Measurements from ENCODE around the gene NCKAP5.

The NCKAP5 gene

DNA sequence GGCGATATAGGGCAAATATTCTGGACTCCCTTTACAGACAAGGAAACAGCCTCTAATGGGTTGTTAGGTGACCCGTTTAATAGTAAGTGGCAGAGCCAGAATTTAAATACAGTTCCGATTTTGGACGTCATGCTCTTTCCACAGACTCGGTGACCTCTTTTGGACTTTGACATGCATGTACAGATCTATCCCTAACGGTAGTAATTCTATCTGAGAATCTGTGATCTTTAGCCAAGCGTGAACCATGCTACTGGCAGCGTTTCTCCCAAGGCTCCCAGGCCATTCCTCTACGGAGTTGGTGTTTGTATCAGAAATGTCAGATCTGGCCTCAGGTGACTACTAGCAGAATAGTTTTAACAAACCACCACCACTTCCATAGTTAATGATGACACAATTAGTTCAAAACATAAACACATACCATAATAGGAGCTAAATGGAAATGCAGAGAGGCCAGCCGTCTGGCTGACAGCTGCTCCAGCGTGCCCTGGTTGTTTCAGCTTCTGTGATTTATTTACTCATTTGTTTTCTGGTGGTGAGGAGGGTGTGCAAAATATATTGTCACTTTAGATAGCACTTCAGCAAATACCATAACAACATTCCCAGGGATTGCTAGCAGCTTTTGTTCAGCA, 593.7 kb downstream of the NCKAP5 start:
- in situ Hi-C loops (cut with MboI; ENCODE audit: low pct_unique_long_range_greater_than_20kb, low sequenced_read_pairs), result no loop called here
- no peak for DNase-seq

DNA sequence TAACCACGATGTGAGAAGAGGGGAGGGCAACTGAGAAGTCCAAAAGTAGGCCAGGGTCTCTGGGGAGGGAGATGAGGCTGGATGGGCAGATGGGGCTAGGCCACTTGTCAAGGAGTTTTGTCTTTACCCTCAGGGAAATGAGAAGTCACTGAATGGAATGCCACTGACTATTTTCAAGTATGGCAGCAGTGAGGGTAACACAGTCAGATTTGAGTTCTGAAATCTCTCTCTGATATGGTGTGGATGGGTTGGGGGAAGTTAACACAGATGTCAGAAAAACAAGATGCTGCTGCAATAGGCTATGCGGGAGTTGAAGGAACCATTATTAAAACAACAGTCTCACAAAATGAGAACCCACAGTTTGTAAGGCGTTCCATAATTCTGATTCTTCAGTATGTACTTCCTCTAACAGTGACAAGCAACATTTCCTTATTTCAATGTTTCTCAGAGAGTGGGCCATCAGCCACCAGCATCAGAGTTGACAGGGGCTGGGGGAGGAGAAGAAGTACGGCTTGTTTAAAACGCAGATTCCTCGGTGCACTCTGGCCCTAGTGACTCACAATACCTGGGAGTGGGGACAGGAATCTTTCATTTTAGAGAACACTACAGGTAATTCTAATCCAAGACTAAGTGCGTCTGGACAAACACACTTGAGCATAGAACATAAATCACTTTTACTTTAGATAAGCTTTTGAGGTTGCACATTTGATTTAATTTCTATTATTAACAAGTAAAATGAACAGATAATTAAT, 596.8 kb downstream of the NCKAP5 start:
- in situ Hi-C loops (cut with MboI; ENCODE audit: low pct_unique_long_range_greater_than_20kb, low sequenced_read_pairs), result no loop called here
- no peak for DNase-seq

- DNase-seq, result no peak
- in situ Hi-C loops (cut with MboI; ENCODE audit: low pct_unique_long_range_greater_than_20kb, low sequenced_read_pairs), result no loop called here
Observed at GRCh38 chr2:132969371-132969985, 598.8 kb downstream of the NCKAP5 start.

DNA sequence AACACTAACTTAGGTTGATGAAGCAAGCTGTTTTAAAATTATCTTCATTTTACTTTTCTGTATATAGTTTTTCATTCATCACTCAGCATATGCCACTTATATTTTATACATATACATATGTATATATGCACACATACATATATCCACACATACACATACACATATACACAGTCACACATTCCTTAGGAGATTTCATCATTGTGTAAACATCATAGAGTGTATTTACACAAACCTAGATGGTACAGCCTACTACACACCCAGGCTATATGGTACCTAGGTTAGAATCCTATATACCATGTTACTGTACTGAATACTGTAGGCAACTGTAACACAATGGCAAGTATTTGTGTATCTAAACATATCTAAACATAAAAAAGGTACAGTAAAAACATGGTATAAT, 602.8 kb downstream of the NCKAP5 start:
- no peak for DNase-seq
- in situ Hi-C loops (cut with MboI; ENCODE audit: low pct_unique_long_range_greater_than_20kb, low sequenced_read_pairs), result no loop called here

DNA sequence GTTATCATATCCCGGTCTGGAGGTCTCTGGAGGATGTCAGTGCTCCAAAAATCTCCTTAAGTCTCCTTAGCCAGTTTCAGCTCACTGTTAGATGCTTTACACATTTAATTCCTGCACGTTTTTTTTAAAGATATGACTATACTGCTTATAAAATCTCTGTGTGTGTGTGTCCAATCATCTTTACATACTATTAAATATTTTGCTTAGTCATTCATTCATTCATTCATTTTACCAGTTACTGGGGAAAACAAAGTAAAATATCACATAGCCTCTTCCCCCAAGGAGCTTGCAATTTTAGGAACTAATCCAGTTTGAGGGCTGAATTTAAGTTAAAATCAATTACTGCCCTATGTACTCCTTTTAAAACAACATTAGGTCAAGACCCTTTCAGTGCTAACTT, 605.1 kb downstream of the NCKAP5 start:
- DNase-seq, result no peak
- in situ Hi-C loops (cut with MboI; ENCODE audit: low pct_unique_long_range_greater_than_20kb, low sequenced_read_pairs), result no loop called here

DNA sequence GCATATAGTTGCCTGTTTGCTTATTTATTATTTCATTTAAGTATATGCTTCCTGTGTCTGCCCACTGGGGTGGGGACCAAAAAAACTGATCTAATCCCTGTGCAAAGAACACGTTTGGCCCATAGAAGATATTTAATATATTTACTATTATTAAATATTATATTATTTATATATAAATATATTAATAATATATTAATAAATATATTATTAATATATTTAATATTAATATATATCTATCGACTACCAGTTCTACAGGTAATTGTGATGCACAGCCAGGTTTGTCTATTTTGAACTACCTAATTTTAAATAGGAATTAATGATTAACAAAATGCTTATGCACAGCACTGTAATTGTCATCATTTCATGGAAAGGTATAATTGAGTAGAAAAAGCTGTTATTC, 609.4 kb downstream of the NCKAP5 start:
- DNase-seq, result no peak
- in situ Hi-C loops (cut with MboI; ENCODE audit: low pct_unique_long_range_greater_than_20kb, low sequenced_read_pairs), result no loop called here

GRCh38 chr2:132955871-132956615, 612.2 kb downstream of the NCKAP5 start:
- DNase-seq, result no peak
- in situ Hi-C loops (cut with MboI; ENCODE audit: low pct_unique_long_range_greater_than_20kb, low sequenced_read_pairs), result no loop called here

GRCh38 chr2:132953771-132954170, 614.5 kb downstream of the NCKAP5 start:
- in situ Hi-C loops (cut with MboI; ENCODE audit: low pct_unique_long_range_greater_than_20kb, low sequenced_read_pairs), result no loop called here
- DNase-seq, result no peak

DNA sequence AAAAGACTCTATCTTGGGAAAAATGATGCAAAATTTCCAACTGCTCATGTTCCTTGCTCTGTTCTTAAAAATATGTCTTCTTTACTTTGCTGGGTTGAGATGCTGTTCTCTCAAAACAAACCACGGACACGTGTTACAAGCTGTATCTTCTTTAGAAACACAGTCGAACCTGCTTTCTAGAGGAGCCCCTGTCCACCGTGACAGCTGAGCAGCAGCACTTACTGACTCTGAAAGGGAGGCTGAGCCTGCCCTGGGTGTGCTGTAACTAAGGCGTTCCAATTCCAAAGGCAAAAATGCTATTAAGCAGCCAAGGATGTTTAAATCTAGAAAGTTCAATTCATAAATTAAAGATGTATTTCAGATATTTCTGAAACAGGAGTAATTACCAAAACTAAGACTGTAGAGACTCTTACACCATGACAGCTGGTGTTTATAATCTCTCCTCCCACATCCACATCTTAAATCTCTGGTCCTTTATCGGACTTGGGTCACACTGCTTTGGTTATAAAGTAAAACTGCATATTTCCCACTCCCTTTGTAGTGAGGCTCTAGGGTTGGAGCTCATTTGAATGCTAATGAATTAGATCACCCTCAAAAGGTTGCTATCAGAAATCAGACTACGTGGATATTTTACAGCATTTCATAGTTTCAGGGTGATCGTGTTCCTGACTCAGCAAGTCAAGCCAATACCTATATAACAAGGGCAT, 617.1 kb downstream of the NCKAP5 start:
- no peak for DNase-seq
- in situ Hi-C loops (cut with MboI; ENCODE audit: low pct_unique_long_range_greater_than_20kb, low sequenced_read_pairs), result no loop called here

GRCh38 chr2:132949108-132949507, 619.2 kb downstream of the NCKAP5 start:
- in situ Hi-C loops (cut with MboI; ENCODE audit: low pct_unique_long_range_greater_than_20kb, low sequenced_read_pairs), result no loop called here
- no peak for DNase-seq

GRCh38 chr2:132948211-132948610, 620.1 kb downstream of the NCKAP5 start:
- DNase-seq, result no peak
- in situ Hi-C loops (cut with MboI; ENCODE audit: low pct_unique_long_range_greater_than_20kb, low sequenced_read_pairs), result no loop called here

- in situ Hi-C loops (cut with MboI; ENCODE audit: low pct_unique_long_range_greater_than_20kb, low sequenced_read_pairs), result no loop called here
- no peak for DNase-seq
Observed at GRCh38 chr2:132943829-132944228, 624.4 kb downstream of the NCKAP5 start.

DNA sequence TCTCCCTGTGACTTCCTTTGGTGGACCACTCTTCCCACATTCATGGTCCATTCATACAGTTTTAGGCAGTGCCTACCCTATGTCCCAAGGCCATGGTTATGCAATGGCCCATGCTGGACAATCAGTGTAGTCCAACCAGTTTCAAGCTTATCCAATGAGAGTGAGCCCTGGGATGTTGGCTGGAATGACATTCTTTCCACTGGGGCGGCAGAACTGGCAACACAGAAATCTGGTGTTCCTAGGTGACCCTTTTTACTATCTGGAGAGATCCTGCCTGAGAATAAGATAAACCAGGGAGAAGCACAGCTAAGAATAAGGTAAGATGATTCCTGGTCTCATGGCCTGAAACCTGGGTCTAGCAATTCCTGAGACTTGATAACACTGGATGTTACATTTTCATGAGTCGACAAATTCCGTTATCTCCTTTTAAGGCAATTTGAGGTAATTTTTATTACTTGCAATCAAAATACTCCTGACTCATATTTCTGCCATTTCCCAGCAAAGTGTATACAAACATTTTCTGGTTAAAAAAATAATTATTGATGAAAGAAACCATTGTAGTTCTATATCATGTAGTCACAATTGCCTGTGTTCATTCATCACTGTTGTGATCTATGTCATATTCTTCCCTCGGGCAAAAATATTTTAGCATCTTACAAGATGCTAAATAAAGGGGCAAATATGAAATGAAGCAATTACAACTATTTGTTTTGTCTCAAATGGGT, 626.8 kb downstream of the NCKAP5 start:
- in situ Hi-C loops (cut with MboI; ENCODE audit: low pct_unique_long_range_greater_than_20kb, low sequenced_read_pairs), result no loop called here
- no peak for DNase-seq

GRCh38 chr2:132937629-132938028, 630.6 kb downstream of the NCKAP5 start:
- no peak for DNase-seq
- in situ Hi-C loops (cut with MboI; ENCODE audit: low pct_unique_long_range_greater_than_20kb, low sequenced_read_pairs), result no loop called here

DNA sequence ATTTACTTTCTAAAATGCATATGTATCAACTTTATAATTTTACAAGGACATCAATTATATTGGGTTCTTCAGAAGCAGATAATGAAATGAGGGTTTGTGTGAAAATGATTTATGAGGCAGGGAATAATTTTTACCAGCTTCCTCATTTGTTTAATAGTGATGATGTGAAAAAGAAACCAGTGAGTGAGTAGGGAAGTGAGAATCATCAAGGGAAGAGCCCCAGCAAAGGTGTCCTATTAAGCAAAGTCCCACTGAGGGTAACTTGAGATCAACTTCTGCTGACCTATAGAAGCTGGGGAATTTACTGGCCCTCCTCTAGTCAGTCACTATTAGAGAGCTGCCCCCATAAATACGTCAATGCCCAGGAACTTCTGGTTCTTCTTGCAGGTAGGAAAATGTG, 631.5 kb downstream of the NCKAP5 start:
- no peak for DNase-seq
- in situ Hi-C loops (cut with MboI; ENCODE audit: low pct_unique_long_range_greater_than_20kb, low sequenced_read_pairs), result no loop called here

GRCh38 chr2:132936261-132936660, 632.0 kb downstream of the NCKAP5 start:
- in situ Hi-C loops (cut with MboI; ENCODE audit: low pct_unique_long_range_greater_than_20kb, low sequenced_read_pairs), result no loop called here
- DNase-seq, result no peak

- in situ Hi-C loops (cut with MboI; ENCODE audit: low pct_unique_long_range_greater_than_20kb, low sequenced_read_pairs), result no loop called here
- DNase-seq, result no peak
Observed at GRCh38 chr2:132929786-132930185, 638.5 kb downstream of the NCKAP5 start.

- DNase-seq, result no peak
- in situ Hi-C loops (cut with MboI; ENCODE audit: low pct_unique_long_range_greater_than_20kb, low sequenced_read_pairs), result no loop called here
Observed at GRCh38 chr2:132923787-132924186, 644.5 kb downstream of the NCKAP5 start.

All from KBM-7 (cell line).